HepG2 (cell line): ENCODE results near the gene FABP1. TPM values are rescaled to one million over a fixed set of nuclear protein-coding genes. Genes with fewer than 3 reads are reported as not detected.

ENCODE experiments used
- FOXO1 ChIP-seq: sonication (generic); formaldehyde crosslinking; IDR thresholded peaks from 2 replicates; pipeline ENCODE4 v1.4.0; 2020; ENCODE audit warnings: missing genetic modification reagents
- GATAD2A ChIP-seq: IDR thresholded peaks from 2 replicates; pipeline ENCODE4 v1.6.1; 2016
- ISL2 ChIP-seq: sonication (generic); formaldehyde crosslinking; IDR thresholded peaks from 2 replicates; pipeline ENCODE4 v1.5.0; 2020; ENCODE audit warnings: missing genetic modification reagents
- KAT2B ChIP-seq: fragments of 150-350 bp; IDR thresholded peaks from 2 replicates; pipeline ENCODE4 v1.6.1; 2014; ENCODE audit warnings: low read depth, low read length, borderline replicate concordance
- PAF1 ChIP-seq: IDR thresholded peaks from 2 replicates; pipeline ENCODE4 v1.6.1; 2016; ENCODE audit warnings: missing genetic modification reagents, missing compliant biosample characterization
- RXRB ChIP-seq: IDR thresholded peaks from 2 replicates; pipeline ENCODE4 v1.6.1; 2016; ENCODE audit warnings: borderline replicate concordance, missing genetic modification reagents, missing compliant biosample characterization
- ZEB1 ChIP-seq: IDR thresholded peaks from 2 replicates; pipeline ENCODE4 v1.6.1; 2012; ENCODE audit warnings: mild to moderate bottlenecking, low read depth, inconsistent platforms; ENCODE audit not compliant: insufficient replicate concordance
- ZNF124 ChIP-seq: sonication (generic); formaldehyde crosslinking; IDR thresholded peaks from 2 replicates; pipeline ENCODE4 v1.4.0; 2020; ENCODE audit warnings: missing genetic modification reagents
- polyA plus RNA-seq, 8 experiments: library from polyadenylated mRNA; depleted of rRNA in 3 of 8; stranded (reverse) in 7 of 8; unstranded in 1 of 8; fragments of >200 nt; fragmentation: Illumina TruSeq in 4 of 8; extraction: Trizol in 4 of 8; gene quantifications; 2 replicates each; pipeline versions ENCODE4 v1.2.1 to v1.2.3, GENCODE V29; 2011 to 2016; ENCODE audit warnings: low read depth in 4 of 8, missing spikeins in 1 of 8, mixed read lengths in 1 of 8; ENCODE audit not compliant: insufficient read depth in 1 of 8
- total RNA-seq, 5 experiments: library from RNA; depleted of rRNA; stranded (reverse); fragments of >200 nt; fragmentation: Illumina TruSeq; extraction: Trizol; gene quantifications; 2 replicates each; pipeline ENCODE4 v1.2.3, GENCODE V29; 2016; ENCODE audit warnings: low read depth in 1 of 5
- TF ChIP-seq, protein P1 (sequence below), 2 experiments: IDR thresholded peaks; 2 replicates each; pipeline ENCODE4 v1.6.1; 2011 to 2012; ENCODE audit warnings: low read length in 2 of 2, borderline replicate concordance in 1 of 2, low read depth in 1 of 2, mild to moderate bottlenecking in 1 of 2, moderate library complexity in 1 of 2
- TF ChIP-seq, protein P2 (sequence below): sonication (generic); formaldehyde crosslinking; IDR thresholded peaks from 2 replicates; pipeline ENCODE4 v1.5.1; 2020; ENCODE audit warnings: mild to moderate bottlenecking, moderate library complexity, missing genetic modification reagents
- TF ChIP-seq, protein P3 (sequence below): sonication (generic); formaldehyde crosslinking; IDR thresholded peaks from 2 replicates; pipeline ENCODE4 v1.9.0; 2021; ENCODE audit warnings: mild to moderate bottlenecking, missing genetic modification reagents
- TF ChIP-seq, protein P4 (sequence below): sonication (generic); formaldehyde crosslinking; IDR thresholded peaks from 2 replicates; pipeline ENCODE4 v1.4.0; 2020; ENCODE audit warnings: mild to moderate bottlenecking, missing genetic modification reagents

Gene FABP1
- total and polyA plus RNA-seq, 2 of the 13 experiments (the other 11 are each of a cell fraction or from before 2014, with no cell fraction given), result 644 to 1,608 TPM

DNA sequence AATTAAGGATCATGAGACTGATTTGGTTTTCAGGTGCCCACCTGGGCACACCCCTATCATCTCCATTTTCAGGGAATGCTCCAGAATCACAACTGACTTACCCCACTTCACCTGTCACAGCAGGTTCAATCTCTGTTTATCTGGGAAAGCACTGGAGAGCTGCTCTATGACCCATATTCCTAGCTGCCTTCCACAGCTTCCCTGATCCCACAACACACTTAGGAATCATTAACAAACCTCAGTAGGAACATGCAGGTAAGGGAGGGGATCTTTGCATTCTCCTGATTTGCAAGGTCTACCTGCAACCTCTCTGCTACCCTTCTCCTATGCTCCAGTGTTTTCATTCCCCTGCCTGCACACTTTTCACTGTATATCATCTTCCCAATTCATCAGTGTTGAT, 18.7 kb upstream of the FABP1 start (continued):
- TF ChIP-seq, protein P1, sequence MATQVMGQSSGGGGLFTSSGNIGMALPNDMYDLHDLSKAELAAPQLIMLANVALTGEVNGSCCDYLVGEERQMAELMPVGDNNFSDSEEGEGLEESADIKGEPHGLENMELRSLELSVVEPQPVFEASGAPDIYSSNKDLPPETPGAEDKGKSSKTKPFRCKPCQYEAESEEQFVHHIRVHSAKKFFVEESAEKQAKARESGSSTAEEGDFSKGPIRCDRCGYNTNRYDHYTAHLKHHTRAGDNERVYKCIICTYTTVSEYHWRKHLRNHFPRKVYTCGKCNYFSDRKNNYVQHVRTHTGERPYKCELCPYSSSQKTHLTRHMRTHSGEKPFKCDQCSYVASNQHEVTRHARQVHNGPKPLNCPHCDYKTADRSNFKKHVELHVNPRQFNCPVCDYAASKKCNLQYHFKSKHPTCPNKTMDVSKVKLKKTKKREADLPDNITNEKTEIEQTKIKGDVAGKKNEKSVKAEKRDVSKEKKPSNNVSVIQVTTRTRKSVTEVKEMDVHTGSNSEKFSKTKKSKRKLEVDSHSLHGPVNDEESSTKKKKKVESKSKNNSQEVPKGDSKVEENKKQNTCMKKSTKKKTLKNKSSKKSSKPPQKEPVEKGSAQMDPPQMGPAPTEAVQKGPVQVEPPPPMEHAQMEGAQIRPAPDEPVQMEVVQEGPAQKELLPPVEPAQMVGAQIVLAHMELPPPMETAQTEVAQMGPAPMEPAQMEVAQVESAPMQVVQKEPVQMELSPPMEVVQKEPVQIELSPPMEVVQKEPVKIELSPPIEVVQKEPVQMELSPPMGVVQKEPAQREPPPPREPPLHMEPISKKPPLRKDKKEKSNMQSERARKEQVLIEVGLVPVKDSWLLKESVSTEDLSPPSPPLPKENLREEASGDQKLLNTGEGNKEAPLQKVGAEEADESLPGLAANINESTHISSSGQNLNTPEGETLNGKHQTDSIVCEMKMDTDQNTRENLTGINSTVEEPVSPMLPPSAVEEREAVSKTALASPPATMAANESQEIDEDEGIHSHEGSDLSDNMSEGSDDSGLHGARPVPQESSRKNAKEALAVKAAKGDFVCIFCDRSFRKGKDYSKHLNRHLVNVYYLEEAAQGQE (IDR thresholded peaks at IDR 0.05; ENCODE audit: borderline replicate concordance in 1 of 2, low read depth in 1 of 2, low read length in 2 of 2), result 0 out of 4 replicates have a peak, but pooled peaks of 1 of the 2 experiments have one; percentile 43
- TF ChIP-seq, protein P2, sequence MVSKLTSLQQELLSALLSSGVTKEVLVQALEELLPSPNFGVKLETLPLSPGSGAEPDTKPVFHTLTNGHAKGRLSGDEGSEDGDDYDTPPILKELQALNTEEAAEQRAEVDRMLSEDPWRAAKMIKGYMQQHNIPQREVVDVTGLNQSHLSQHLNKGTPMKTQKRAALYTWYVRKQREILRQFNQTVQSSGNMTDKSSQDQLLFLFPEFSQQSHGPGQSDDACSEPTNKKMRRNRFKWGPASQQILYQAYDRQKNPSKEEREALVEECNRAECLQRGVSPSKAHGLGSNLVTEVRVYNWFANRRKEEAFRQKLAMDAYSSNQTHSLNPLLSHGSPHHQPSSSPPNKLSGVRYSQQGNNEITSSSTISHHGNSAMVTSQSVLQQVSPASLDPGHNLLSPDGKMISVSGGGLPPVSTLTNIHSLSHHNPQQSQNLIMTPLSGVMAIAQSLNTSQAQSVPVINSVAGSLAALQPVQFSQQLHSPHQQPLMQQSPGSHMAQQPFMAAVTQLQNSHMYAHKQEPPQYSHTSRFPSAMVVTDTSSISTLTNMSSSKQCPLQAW (CRISPR knock-in tag), result peak; percentile 76
- TF ChIP-seq, protein P3, sequence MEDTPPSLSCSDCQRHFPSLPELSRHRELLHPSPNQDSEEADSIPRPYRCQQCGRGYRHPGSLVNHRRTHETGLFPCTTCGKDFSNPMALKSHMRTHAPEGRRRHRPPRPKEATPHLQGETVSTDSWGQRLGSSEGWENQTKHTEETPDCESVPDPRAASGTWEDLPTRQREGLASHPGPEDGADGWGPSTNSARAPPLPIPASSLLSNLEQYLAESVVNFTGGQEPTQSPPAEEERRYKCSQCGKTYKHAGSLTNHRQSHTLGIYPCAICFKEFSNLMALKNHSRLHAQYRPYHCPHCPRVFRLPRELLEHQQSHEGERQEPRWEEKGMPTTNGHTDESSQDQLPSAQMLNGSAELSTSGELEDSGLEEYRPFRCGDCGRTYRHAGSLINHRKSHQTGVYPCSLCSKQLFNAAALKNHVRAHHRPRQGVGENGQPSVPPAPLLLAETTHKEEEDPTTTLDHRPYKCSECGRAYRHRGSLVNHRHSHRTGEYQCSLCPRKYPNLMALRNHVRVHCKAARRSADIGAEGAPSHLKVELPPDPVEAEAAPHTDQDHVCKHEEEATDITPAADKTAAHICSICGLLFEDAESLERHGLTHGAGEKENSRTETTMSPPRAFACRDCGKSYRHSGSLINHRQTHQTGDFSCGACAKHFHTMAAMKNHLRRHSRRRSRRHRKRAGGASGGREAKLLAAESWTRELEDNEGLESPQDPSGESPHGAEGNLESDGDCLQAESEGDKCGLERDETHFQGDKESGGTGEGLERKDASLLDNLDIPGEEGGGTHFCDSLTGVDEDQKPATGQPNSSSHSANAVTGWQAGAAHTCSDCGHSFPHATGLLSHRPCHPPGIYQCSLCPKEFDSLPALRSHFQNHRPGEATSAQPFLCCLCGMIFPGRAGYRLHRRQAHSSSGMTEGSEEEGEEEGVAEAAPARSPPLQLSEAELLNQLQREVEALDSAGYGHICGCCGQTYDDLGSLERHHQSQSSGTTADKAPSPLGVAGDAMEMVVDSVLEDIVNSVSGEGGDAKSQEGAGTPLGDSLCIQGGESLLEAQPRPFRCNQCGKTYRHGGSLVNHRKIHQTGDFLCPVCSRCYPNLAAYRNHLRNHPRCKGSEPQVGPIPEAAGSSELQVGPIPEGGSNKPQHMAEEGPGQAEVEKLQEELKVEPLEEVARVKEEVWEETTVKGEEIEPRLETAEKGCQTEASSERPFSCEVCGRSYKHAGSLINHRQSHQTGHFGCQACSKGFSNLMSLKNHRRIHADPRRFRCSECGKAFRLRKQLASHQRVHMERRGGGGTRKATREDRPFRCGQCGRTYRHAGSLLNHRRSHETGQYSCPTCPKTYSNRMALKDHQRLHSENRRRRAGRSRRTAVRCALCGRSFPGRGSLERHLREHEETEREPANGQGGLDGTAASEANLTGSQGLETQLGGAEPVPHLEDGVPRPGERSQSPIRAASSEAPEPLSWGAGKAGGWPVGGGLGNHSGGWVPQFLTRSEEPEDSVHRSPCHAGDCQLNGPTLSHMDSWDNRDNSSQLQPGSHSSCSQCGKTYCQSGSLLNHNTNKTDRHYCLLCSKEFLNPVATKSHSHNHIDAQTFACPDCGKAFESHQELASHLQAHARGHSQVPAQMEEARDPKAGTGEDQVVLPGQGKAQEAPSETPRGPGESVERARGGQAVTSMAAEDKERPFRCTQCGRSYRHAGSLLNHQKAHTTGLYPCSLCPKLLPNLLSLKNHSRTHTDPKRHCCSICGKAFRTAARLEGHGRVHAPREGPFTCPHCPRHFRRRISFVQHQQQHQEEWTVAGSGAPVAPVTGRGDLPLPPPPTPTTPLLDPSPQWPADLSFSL (CRISPR knock-in tag), result no peak
- TF ChIP-seq RXRB (CRISPR knock-in tag), result peak; percentile 83
- no peak for TF ChIP-seq PAF1 (CRISPR knock-in tag)
- TF ChIP-seq, protein P4, sequence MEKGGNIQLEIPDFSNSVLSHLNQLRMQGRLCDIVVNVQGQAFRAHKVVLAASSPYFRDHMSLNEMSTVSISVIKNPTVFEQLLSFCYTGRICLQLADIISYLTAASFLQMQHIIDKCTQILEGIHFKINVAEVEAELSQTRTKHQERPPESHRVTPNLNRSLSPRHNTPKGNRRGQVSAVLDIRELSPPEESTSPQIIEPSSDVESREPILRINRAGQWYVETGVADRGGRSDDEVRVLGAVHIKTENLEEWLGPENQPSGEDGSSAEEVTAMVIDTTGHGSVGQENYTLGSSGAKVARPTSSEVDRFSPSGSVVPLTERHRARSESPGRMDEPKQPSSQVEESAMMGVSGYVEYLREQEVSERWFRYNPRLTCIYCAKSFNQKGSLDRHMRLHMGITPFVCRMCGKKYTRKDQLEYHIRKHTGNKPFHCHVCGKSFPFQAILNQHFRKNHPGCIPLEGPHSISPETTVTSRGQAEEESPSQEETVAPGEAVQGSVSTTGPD (CRISPR knock-in tag), result no peak
- no peak for TF ChIP-seq ZNF124 (CRISPR knock-in tag)
- no peak for TF ChIP-seq ISL2 (CRISPR knock-in tag)
- TF ChIP-seq ZEB1, result peak; percentile 72
- no peak for TF ChIP-seq KAT2B
- TF ChIP-seq FOXO1 (CRISPR knock-in tag), result peak; percentile 36; the same call in 1 of the 2 replicates
- TF ChIP-seq GATAD2A (CRISPR knock-in tag), result peak; percentile 49; the same call in 1 of the 2 replicates
